ENCODE data around the gene TMEM43.

The TMEM43 gene

DNA sequence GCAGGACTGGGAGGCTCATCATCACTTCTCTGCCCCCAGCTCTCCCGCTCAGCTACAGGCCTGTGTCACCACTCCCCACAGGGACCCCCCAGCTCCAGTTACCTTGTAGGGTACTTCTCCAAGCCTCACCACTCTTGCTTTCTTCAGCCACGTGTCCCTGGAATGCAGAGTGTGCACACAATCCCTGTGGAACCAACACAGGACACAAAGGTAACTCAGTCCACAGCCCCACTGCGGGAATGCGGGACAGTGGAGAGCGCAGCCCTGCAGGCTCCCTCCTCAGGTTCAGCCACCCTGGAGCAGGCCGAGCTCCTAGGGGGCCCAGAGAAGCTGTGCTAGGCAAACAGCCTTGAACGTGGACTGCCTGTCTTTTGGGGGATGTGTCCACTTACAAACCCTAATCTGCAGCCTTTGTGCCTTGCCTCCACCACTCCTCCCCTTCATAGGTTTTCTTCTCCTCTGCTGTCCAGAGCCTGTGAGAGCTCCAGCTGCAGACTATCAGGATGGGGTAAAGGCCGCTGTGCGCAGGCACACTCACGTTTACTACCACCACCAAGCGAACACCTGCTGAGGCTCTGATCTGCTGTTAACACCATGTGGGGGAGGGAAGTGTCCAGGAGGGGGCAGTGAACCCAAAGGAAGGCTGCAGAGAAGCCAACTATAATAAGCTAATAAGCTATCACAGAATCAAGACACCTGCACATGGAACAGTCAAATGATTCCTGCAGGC, 27.5 kb downstream of the TMEM43 start:
- no peak for DNase-seq

DNA sequence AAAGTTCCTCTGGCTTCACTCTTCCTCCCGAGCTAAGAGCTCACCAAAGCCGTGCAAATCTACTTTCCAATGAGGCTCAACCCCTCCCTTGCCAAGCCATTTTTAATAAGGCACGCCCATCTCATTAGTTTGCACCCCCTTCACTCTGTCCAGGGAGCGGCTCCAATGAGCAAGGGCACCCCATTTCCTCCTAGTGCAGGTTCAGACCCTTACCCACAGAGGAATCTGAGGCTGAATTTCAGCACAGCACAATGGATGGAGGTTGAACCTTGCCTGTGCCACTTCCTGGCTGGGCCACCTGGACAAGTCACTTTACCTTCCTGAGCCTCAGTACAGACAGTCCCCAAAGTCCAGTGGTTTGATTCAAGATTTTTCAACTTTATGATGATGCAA, 28.1 kb downstream of the TMEM43 start:
- DNase-seq = no peak

DNA sequence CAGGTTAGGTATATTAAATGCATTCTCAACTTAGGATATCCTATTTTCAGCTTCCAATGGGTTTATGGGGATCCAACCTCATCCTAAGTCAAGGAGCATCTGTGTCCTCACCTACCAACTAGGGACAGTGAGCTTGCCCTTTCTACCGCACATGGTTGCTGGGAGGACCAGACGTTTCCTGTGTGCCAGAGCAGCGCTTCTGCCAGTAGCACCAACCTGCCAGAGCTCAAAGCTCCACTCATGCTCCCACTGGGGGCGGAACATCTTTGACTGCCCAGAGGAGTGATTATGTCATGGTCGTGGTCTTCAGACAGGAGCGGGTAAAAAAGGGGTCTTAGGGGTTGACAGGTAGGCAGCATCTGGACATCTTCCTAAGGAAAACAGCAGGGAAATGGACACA, 28.8 kb downstream of the TMEM43 start:
- DNase-seq = no peak

DNA sequence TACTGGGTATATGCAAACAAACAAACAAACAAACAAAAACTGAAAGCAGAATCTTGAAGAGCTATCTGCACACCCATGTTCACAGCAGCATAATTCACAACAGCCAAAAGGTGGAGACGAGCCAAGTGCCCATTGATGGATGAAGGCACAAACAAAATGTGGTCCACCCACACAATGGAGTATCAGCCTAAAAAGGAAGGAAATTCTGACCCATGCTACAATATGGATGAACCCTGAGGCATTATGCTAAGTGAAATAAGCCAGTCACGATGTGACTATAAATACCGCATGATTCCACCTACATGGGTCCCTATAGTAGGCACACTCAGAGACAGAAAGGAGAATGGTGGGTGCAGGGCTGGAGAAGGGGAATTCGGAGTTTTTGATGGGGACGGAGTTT, 29.4 kb downstream of the TMEM43 start:
- no peak for DNase-seq

DNA sequence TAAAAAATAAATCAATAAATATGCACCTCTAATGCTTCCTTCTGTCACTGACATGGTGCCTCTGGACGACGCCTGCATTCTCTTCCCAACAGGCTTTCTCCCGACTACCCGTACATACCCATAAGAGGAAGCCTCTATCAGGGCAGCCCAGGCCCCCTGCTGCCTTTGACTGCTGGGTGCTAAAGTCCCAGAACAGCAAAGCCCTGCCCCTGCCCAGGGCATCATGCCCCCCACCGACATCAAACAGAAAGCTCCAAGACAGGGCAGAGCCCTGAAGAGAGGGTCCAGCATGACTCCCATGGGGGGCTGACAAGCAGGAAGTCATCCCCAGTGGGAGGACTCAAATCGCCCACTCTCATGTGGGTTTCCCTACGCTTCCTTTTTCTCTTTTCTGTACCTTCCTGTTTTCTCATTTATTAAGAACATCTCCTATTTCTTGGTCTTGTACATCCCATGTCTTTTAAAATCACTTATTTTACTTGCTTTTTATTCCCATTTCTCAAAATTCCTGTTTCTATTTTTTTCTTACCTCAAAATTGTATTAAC, 30.1 kb downstream of the TMEM43 start:
- no peak for DNase-seq

DNA sequence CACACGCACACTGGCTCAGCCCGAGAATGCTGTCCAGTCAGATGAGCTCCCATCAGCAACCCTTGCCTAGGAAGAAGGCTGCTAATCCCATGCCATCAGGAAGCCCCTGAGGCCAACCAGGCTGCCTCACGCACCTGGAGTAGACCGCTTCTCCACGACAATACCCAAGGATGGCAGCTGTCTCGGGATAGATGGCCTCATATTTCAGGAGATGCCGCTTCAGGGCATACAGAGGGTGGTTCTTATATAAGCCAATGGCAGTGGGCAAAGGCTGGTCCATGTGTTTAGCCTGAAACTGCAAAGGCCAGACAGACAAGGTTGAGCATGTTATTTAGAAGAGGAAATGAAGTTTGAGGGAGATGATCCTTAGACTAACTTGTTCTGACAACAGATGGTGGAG, 31.3 kb downstream of the TMEM43 start:
- no peak for DNase-seq

DNA sequence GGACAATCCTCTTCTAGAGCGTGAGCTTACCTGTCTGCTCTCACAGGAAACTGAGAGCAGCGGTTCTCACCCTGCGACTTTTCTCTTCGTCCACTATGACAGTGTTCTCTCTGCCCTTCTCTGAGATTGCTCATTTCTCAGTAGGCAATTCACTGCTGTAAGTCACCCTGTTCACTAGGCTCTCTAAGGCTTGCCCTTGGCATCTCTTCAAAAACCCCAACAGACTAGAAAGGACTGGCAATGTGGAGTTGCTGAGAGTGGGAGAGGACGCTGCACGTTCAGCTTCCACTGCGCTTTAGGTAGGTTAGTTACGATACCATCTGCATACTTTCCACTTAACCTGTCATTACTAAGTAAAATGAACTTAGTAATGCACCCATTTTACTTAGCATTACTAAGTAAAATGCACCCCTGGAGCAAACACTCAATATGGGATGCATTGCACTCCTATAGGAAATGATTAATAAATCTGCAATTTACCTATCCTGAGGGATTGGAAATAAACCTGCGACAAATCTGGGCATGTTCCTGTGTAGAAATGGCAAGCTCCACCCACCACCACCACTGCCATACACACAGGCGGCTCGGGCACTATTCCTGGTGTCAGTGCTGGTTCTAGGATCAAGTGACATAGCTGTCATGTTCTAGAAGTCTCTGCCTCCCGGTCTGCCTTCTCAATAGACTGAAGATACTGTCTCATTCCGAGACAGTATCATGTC, 32.1 kb downstream of the TMEM43 start:
- no peak for DNase-seq

DNA sequence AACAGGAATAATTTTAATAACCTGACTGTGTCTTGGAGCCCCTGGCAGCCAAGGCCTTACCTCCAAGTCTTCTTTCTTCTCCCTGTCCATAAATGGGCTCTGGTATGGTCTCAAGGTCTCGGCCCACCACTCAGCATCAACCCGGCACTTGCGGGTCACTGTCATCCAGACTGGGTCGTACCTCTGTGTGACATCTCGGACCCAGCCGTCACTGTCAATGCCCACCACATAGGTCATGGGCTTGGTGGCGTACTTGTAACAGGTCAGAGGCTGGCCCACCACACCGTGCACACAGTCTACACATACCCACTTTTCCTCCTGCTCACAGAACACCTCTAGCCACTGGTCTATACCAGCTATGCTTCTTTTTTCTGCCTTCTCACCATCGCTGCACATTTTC, 33.1 kb downstream of the TMEM43 start:
- DNase-seq = no peak

DNA sequence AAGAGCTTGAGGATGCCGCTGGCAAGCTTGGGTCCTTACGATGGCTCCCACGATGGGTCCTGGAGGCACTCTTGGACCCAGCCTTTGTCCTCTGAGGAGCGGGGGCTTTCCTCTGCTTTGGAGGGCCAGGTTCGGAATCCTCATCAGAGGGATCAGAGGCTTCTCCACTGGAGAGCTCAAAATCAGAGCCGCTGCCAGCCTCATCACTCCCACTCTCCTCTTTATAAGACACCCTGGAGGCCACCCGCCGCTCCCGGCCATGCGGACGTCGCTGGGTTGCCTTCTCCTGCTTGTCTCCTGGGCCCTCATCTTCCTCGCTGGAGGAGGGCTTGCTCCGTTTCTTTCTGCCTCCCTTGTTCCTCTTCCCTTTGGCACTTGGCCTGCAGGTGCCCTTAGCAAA, 33.5 kb downstream of the TMEM43 start:
- no peak for DNase-seq

DNA sequence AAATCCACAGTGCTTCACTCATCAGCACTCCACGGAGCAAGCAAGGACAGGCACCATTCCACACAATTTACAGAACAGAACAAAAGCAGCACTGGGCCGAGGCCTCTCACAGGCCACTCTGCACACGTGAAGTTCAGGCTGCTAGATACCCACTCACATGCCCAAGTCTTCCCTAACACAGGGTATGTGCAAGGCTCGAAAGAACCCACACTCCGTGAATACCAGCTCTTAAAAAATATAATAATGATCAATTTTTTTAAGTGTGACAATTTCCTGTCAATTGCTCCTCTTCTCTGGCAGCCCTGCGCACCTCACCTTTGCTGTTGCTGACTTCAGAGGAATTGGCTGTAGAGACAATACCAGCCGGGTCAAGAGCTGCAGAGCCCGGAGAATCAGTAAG, 34.6 kb downstream of the TMEM43 start:
- DNase-seq = no peak

DNA sequence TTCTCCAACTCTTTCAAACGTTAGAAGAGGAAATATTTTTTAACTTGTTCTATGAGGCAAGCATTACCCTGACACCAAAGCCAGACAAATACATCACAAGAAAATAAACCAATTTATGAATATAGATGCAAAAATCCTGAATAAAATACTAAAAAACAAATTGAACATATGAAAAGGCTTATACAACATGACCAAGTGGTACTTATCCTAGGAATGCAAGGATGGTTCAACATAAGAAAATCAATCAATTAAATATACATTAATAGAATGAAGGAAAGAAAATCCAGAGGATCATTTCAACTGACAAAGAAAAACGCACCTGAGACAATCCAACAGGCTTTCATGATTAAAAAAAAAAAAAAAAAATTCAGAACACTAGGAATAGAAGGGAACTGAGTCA, 36.4 kb downstream of the TMEM43 start:
- no peak for DNase-seq

DNA sequence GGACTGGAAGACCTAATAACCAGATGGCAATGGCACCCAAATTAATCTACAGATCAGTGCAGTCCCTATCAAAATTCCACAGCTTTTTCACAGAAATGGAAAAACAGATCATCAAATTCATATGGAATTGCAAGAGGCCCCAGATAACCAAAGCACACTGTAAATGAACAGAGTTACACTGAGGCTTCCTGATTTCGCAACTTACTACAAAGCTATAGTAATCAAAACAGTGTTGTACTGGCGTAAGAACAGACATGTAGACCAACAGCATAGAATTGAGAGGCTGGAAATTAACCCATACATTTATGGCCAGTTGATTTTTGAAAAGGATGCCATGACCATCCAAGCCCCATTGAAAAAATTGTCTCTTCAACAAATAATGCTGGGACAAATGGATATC, 37.3 kb downstream of the TMEM43 start:
- no peak for DNase-seq

DNA sequence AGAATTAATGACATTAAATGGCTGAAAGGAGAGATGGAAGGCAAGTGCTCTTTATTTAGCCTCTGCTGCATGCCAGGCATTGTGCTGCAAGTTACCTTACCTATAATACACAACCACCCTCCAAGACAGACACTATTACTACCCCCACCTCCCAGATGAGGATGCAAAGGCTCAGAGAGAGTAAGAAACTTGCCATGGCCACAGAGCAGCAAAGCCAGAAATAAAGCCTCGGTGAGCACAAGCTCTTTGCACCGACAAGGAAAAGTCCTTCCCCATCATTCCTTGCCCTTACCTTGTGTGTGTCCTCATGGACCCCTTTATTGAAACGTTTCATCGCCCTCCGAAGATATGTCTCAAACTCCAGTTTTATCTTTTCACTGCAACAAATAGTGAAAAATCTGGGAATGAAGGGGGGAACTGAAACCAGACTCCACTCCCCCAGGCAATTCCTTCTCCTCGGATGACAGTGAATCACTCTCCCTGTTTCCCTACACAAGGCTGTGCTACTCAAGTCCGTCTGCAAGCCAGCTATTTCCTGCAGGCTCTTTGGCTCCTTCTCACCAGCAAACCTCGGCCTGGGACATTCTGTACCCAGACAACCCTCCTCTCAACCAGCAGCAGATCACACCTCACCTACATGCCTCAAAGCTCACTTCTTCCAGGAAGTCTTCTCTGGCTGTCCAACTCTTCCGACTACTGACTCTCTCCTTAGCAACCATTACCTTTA, 42.2 kb downstream of the TMEM43 start:
- no peak for DNase-seq

DNA sequence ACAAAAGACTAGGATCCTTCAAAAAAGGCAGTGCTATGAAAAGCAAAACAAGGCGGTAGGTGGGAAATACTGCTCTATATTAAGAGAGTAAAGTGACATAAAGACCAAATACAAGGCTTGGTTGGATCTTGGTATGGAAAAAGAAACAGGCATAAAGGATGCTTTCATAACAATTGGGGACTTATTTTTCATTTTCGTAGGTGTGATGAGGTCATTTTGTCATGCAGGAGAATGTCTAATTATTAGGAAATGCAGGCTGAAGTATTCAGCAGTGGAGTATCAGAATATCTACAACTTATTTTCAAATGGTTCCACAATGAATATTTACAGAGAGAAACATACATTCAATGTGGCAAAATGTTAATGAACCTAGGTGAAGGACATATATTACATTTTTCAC, 44.6 kb downstream of the TMEM43 start:
- no peak for DNase-seq

DNA sequence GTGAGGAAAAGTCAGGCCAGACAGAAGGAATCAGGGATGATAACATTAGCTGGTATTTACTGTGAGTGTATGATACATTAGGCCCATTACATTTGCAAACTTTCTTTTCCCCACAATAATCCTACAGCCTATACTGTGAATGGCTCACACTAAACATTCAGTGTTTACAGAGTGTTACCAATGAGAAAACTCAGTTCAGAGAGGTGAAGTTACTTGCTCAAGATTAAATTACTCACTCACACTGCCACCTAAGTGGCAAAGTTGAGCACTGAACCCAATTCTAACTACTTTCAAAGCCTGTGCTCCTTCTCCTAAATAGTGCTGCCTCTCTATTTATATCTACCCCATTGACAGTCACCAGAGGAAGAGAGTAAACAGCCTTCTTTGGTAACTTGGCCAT, 45.0 kb downstream of the TMEM43 start:
- DNase-seq = no peak

DNA sequence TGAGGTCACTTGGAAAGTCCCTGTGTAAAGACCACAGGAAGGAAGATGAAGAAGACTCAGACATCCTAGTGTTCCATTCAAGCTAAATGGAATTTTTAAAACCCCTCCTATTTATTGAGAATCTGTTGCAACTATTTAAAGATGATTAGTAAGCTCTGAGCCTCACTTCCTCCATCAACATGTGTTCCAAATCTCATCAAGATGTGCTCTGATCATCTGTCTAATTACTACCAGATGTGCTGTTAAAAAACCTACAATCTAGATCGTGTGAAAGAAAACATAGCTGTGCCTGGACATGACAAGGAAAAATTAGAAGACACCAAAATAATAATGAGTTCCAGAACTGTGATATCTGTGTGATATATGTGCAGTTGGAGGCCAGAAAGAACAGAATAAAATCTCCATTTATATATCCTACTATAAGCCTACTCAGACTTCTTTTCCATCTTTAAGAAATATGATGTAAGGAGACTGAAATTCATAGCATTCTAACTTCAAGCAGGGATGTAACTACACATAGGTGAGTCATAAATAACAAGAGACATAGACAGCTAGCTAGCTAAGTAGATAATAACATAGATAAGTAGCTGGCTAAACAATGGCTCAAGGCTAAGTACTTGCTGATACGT, 45.8 kb downstream of the TMEM43 start:
- DNase-seq = peak; percentile 83

DNA sequence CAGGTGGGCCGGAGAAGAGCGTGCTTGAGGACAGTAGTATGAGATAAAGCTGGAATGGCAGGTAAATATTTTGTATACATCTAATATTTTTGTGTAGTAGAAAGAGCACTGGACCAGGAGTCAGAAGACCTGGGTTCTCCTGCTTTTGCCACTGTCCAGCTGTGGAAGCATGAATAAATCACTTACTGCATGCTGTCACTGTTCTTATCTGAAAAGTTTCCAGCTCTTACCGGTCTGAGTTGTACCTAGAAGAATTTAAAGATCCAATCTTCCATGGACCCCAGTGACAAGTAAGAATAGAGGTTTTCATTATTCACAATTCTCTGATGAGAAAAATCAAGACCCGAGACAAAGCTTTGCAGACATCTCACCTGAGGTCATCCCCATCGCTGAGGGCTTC, 47.6 kb downstream of the TMEM43 start:
- no peak for DNase-seq

DNA sequence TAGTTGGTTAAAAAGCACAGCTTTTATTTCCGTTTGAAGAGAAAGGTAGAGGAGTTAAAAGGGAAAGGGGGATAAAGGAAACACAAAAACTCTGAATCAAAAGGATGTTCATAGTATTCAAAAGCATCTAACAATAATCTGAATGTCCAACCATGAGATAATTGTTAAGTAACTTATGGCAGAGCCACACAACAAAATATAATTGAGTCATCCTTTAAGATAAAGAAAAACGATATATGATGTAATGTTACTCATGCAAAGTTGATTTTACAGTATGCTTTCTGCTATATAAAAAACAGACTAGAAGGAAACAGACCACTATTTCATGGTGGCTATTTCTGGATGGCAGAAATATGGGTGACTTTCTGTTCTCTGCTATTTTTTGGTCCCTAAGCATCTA, 49.6 kb downstream of the TMEM43 start:
- no peak for DNase-seq

DNA sequence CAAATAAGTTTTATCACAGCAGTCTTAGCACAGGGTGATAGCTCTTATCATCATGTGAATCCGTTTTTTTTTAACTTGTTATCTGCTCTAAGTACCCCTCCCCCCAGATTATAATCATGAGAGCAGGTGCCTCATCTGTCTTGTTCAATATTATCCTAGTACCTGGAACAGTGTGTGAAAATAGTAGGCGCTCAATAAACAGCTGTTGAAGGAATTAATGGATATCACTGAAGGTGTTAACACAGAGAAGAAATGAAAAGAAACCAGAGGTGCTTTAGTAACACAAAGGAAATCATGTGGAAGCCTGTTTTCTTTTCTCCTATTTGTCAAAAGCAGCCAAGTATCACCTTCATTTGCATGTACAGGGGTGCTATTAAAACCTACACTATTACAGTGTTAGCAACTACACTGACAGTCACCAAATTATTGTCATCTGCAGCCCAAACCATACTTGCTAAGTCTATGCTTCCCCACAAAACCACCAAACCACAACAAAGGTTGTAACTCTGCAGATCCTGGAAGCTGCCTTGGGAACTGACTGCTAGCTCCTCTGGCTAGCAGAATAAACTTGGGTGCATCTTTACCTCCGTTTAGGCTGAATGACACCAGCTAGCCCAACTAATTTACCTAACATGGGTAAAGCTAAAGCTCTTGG, 50.7 kb downstream of the TMEM43 start:
- peak; percentile 52 for DNase-seq

DNA sequence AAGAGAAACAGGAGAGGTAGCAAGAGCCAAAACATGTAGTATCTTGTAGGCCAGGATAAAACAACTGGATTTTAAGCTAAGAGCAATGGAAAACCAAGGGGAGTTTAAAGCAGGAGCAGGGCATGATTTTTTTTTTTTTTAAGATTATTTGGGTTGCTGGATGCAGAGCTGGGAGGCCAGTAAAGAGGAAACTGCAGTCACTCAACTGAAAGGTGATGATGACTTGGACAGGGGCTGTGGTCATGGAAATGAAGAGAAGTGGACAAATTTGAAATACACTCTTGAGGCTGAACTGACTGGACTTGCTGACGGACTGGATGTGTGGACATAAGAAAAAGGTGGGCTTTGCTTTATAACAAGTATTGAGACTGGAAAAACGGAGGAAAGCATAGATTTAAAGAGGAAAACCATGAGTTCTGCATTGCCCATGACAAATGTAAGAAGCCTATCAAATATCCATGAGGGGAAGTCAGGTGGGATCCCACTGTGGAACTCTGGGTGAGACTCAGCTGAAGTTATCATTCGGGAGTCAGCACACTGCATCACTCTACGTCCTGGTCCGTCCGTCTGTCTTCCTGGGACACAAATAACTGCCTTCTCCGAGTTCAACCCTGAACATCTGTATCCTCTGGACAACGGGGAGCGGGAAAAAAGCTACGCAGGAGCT, 52.9 kb downstream of the TMEM43 start:
- DNase-seq = no peak

DNA sequence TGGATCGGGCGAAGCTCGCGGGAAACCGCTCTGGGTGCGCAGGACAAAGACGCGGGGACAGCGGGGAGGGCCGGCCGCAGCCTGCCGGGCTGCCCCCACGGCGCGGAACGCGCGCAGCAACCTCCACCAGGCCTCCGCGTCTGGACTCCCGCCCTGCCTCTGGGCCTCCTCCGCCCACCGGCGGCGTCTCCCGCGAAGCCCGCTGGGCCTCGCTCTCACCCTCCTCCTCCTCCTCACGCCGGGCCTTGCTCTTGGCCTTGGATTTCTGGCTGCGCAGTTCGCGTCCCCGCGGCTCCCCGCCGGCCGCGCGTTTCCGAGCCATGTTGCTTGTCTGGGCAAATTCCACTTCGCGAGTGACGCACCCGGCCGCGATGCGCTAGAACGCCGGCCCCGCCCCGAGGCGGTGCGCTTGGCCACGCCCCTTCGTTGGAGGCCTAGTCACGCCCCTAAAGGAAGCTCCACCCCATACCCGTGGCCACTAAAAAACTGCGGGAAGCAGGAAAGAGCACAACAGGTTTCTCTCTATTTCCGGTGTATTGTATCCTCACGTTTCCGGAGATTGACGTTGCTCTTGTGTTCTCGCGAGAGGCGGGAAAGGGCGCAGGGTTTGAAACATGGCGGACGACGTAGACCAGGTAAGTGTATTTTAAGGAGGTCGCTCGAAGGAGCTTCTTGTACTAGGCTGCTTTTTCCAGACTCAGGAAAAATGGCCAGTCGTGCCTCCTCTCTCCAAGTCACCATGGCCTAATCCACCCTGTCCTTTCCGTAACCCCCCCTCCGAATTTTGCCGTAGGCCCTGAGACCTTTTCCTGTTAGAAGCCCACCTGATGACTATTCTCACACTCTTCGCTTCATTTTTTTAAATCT, 53.6 kb downstream of the TMEM43 start, which contains the start of the genes LSM3 and XPC:
Gene LSM3, plus strand, starts transcription at position 571 of the 867 bp plus-strand sequence. Its CDS starts 44 bp downstream, at position 615.
Gene XPC, minus strand, starts transcription at position 355 of the 867 bp plus-strand sequence. Its CDS starts 33 bp downstream, at position 322.
- DNase-seq = peak; percentile 99

Measured in fibroblast of skin of scalp (primary cell).